Measurements from ENCODE around the gene SRD5A3.

Gene SRD5A3

DNA sequence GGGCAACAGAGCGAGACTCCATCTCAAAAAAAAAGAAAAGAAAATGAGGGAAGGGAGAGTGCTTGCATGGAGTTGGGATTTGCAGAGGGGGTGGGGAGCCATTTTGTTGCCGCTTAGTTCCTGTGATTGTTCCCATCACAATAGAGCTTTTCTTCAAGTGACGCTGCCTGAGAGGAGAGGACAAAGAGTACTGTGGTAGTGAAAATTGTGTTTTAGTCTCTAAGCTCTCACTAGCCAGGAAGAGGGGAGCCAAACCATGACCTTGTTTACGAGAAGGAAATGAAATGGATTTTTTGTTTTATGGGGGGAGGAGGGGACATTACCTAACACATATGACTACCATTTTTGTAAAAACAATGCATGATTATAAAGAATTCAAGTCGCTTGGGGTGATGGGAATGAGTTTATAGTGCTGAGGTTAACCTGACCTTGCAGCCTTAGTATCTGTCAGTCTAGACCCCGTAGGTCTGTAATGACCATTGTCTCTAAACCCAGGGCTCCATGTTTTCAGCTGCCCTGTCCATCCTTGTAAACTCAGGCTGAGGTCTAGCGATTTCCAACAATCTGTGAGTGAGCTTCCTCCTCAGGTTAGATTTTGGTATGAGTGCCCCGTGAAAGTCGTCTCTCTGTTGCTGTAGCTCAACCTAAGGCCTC lies 18.8 kb downstream of the SRD5A3 start:
- no peaks in the 10 kb centered on the region for H3K27me3 ChIP-seq (replicated peaks)
- H3K27ac ChIP-seq, result no peak overlapping the region
- H3K4me3 ChIP-seq (ENCODE audit: low read depth, low read length), result no peak overlapping the region
- in situ Hi-C loops (cut with HindIII; ENCODE audit: low pct_ligation_motif_present, low sequenced_read_pairs), result no loop called here
- no peak for TF ChIP-seq CTCF (IDR thresholded peaks at IDR 0.05; ENCODE audit: low read depth, low read length, missing control alignments)
- H3K36me3 ChIP-seq (replicated peaks), result no peaks in the 10 kb centered on the region
- no peak for DNase-seq

GRCh38 chr4:55365345-55365728 lies 19.3 kb downstream of the SRD5A3 start:
- TF ChIP-seq CTCF (IDR thresholded peaks at IDR 0.05; ENCODE audit: low read depth, low read length, missing control alignments), result no peak
- no peaks in the 10 kb centered on the region for H3K27me3 ChIP-seq (replicated peaks)
- no peak overlapping the region for H3K27ac ChIP-seq
- no peak for DNase-seq
- no peak overlapping the region for H3K4me3 ChIP-seq (ENCODE audit: low read depth, low read length)
- H3K36me3 ChIP-seq (replicated peaks), result no peaks in the 10 kb centered on the region
- in situ Hi-C loops (cut with HindIII; ENCODE audit: low pct_ligation_motif_present, low sequenced_read_pairs), result no loop called here

DNA sequence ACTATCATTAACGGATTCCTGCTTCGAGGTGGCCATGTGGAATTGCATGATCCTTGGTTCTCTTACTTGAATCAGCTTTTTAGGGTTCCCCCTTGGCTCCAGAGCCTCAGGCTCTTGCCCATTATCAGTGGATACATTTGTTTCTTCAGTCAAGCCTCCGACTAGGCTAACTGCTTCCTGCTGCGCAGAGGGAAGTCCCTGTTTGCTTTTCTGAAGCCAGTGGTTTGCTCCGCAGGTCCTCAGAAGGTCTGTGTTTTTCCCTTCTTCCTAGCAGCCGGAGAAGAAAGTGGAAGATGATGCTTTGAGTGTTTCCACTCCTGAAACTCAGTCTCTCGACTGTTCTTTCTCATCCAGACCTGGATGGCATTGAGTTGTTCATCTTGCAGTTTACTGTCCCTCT lies 20.6 kb downstream of the SRD5A3 start:
- peak; percentile 59 for DNase-seq
- no peak for TF ChIP-seq CTCF (IDR thresholded peaks at IDR 0.05; ENCODE audit: low read depth, low read length, missing control alignments)
- Histone ChIP-seq H3K4me3 (ENCODE audit: low read depth, low read length) (no peak overlapping the region), H3K36me3 (replicated peaks) (no peaks in the 10 kb centered on the region), H3K27me3 (replicated peaks) (no peaks in the 10 kb centered on the region), H3K27ac (peak overlapping the region; percentile 53)
- in situ Hi-C loops (cut with HindIII; ENCODE audit: low pct_ligation_motif_present, low sequenced_read_pairs), result no loop called here

GRCh38 chr4:55367084-55367722 lies 21.2 kb downstream of the SRD5A3 start:
- Histone ChIP-seq H3K27me3 (replicated peaks) (no peaks in the 10 kb centered on the region), H3K27ac (peak overlapping the region; percentile 53), H3K36me3 (replicated peaks) (no peaks in the 10 kb centered on the region), H3K4me3 (ENCODE audit: low read depth, low read length) (no peak overlapping the region)
- in situ Hi-C loops (cut with HindIII; ENCODE audit: low pct_ligation_motif_present, low sequenced_read_pairs), result no loop called here
- peak; percentile 35 for DNase-seq
- TF ChIP-seq CTCF (IDR thresholded peaks at IDR 0.05; ENCODE audit: low read depth, low read length, missing control alignments), result no peak

- no peak for DNase-seq
- no peak for TF ChIP-seq CTCF (IDR thresholded peaks at IDR 0.05; ENCODE audit: low read depth, low read length, missing control alignments)
- in situ Hi-C loops (cut with HindIII; ENCODE audit: low pct_ligation_motif_present, low sequenced_read_pairs), result no loop called here
Observed at GRCh38 chr4:55369968-55370367, 23.9 kb downstream of the SRD5A3 start.

More at GRCh38 chr4:55369968-55370367, 23.9 kb downstream of the SRD5A3 start:
- Histone ChIP-seq H3K27me3 (replicated peaks) (no peaks in the 10 kb centered on the region), H3K4me3 (ENCODE audit: low read depth, low read length) (no peak overlapping the region), H3K27ac (no peak overlapping the region), H3K36me3 (replicated peaks) (no peaks in the 10 kb centered on the region)

All from brain microvascular endothelial cell (primary cell).